GM21619 (cell line): ENCODE data around the gene TULP1.
"Not testable (repeated sequence)": the region's sequence is repeated elsewhere in the genome, so short reads cannot be mapped to it uniquely, and the experiment has no call there.

Experiments used
- ATAC-seq: cut with Tn5 transposase; IDR thresholded peaks from one replicate; pipeline ENCODE4 v1.9.1; 2021; ENCODE audit not compliant: unreplicated experiment

The TULP1 gene

DNA sequence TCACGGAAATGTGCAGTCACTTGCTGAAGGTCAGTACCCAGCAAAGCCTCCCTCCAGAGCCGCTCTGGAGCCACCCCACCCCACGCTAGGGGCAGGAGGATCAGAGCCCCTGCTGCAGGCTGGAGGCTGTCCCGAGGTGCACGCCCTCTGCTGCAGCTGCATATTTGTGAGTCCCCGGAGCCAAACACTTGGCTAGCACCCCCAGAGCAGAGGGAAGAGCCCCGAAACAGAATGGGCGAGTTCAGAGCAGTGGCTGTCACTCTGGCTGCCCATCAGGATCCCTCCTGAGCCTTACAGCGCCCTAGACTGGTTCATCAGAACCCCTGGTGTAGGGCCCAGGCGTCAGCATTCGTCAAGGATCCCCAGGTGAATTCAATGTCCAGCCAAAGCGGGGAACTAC lies 9.5 kb upstream of the TULP1 start:
- ATAC-seq: no peak

DNA sequence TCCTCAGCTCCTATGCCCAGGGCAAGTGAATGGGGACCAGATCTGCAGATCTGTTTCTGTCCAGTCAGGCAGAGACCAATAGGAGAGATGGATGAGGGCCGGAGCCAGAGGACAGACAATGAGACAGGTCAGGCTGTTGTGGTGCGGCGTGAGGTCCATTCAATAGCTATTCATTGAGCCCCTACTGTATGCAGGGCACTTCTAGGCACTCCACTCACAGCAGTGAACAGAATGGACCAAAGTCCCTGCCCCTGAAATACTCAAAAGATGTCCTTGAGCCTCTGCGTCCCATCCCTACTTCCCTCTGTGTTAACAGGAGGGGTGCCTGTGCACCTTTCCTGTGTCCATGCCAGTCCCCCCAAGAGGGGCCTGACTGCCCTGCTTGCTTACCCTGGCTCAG lies 8.5 kb upstream of the TULP1 start:
- ATAC-seq: no peak

DNA sequence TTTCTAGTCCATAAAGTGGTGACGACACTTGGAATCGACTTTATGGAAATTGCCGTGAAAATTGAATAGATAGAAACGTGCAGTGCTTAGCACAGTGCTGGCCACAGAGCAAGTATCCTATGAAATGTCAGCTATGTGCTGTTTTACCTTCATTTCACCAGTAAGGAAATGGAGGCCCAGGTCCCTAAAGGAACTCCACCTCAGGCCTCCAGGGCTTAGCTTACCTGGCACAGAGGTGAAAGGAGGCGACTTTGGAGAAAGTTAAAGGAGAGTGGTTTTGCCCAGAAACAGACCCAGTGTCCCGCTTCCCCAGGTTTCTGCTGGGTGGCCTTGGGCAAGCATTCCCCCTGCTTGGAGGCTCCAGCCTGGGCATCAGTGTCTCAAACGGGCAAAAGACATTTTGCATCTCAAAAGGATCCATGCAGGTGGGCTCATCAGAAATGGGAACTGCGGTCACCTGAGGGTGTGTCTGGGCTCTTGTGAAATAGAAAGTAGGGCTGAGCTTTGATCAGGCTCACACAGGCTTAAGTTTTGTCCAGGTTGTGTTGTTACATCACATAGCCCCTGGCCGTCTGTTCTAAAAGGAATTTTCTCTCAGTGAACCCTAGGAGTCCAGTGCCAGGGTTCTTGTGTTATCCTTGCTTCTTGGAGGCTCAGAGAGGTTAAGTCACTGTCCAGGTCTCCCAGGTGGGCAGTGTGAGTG lies 6.8 kb upstream of the TULP1 start:
- no peak for ATAC-seq

DNA sequence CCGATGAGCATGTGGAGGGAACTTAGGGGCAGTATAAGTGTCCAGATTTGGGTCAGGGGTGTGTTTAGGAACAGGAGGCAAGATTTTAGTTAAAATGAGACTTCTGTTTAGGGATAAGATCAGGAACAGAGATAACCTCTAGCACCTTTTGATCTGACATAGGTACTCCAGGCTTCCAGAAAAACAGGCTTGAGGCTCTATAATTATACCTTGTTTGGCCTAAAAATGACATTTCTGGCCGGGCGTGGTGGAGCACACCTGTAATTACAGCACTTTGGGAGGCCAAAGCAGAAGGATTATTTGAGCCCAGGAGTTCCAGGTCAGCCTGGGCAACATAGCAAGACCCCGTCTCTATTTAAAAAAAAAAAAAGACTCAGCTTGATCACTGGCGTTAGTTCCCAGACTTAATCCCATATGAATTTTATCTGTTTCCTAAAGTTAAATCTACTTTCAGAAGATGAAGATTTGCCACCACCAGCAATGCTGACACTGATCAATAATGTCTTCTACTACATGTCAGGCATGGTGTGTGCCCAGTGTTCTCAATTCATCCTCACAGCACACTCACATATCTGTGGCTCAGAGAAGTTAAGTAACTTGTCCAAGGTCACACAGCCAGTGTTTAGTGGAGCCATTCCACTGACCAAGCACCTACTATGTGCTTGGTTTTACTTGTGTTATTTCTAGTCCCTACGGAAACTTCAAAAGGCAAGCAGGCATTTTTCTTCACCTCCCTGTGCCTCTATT lies 6.0 kb upstream of the TULP1 start:
- no peak for ATAC-seq

DNA sequence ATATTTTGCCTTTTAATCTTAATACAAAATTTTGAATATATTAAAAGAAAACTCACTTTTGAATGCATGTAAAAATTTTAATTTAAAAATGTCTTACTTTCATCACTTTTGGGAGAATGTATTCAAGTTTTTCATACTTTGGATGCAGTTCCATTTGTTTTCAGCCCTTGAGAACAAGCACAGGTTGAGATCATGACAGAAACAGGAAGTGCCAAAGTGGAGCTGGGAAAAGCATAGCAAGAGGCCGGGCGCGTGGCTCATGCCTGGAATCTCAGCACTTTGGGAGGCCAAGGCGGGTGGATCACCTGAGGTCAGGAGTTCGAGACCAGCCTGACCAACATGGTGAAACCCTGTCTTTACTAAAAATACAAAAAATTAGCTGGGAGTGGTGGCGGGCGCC lies 5.3 kb upstream of the TULP1 start:
- not testable (repeated sequence) for ATAC-seq

DNA sequence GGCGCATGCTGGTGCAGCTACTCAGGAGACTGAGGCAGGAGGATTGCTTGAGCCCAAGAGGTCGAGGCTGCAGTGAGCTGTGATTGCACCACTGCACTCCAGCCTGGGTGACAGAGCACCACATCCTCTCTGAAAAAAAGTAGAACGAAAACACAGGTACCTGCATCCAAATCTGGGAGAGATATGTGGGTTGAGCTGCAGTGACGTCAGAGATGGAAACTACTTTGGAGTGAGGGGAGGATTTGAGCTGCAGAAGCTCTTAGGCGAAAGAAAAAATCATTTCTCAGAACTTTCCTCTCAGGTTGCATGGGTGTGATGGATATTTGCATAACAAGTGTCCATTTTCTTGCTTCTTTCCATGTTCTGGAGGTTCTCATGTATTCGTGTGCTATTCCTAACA lies 4.0 kb upstream of the TULP1 start:
- no peak for ATAC-seq

DNA sequence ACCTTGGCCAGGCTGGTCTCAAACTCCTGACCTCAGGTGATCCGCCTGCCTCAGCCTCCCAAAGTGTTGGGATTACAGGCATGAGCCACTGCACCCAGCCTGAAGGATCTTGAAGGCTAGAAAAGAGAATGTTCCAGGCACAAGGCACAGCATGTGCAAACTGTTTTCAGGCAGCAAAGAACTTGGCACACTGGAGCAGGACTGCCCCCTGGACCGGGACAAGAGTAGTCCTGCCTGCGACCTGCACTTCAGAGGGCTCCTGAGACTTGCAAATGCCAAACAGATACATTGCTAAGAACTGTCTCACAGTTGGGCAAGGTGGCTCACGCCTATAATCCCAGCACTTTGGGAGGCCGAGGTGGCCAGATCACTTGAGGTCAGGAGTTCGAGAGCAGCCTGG lies 3.2 kb upstream of the TULP1 start:
- ATAC-seq: not testable (repeated sequence)

DNA sequence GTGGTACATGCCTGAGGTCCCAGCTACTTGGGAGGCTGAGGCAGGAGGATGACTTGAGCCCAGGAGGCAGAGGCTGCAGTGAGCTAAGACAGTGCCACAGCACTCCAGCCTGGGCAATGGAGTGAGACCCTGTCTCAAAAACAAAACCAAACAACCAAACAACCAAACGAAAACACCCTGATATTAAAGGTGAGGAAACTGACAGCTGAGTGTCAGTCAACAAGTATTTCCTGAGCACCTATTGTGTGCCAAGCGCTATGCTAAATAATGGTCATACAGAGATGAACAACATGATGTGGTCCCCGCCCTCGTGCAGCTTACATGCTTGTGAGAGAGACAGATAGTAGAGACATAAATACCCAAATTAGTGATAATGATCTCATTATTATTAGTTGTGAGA lies 1.9 kb upstream of the TULP1 start:
- no peak for ATAC-seq

DNA sequence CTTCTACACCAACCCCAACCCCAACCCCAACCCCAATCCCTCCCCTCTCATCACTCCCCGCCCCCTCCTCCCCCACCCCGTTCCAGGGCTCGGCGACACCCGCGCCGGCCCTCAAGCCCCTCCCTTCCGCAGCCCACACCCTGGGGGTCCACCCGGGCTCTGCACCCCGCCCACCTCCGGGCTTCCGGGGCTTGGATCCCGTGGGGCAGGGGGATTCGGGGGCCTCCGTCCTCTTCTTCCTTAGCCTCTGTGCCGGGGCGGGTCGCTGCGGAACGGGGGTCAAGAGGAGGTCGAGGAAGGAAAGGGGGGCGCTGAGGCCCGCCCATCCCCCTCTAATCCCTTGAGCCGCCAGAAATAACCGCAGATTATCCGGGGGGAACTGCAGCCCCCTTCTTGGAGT lies 690 bp downstream of the TULP1 start:
- no peak for ATAC-seq

DNA sequence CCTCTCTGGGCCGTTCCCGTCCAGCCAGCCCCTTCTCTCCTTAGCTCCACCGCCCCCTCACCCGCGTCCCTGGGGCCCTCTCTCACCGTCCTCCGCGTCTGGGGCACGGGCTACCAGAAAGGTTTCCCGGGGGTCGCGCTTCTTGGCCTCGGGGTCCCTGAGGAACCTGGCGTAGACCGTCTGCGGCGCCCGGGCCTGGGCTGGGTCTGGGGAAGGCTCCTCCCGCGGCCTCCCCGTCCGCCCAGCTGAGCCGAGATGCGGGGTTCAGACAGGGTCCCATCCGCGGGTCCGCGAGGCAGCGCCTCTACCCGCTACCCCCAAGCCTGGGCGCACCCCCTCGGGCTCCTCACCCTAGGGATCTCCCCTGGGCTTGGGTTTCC lies 1.1 kb downstream of the TULP1 start:
- no peak for ATAC-seq

DNA sequence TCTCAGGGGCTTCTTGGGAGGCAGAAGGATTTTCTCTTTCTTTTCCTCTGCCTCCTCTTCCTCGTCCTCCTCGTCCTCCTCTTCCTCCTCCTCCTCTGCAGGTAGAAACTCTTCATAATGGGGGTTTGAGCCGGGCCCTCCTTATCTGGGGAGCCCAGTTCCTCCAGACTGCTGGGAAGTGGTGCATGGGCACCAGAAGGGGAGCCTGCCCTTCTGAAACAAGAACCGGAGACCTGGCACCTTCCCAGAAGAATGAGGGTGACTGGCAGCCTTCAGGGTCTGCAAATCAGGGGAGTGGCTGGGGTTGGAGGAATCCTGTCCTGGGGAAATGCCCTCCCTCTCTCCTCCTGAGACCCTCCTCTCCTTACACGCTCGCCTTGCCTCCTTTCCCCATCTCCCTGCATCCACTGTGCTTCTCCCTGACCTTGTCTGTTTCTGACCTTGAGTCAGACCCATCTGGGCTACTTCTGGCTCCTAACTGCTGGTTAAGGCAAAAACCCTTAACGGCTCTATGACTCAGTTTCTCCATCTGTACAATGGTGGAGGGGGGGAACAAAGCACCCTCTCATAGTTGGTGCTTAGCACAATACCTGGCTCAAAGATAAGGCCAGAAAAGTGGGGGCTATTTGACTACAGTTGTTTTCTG lies 1.7 kb downstream of the TULP1 start:
- no peak for ATAC-seq

DNA sequence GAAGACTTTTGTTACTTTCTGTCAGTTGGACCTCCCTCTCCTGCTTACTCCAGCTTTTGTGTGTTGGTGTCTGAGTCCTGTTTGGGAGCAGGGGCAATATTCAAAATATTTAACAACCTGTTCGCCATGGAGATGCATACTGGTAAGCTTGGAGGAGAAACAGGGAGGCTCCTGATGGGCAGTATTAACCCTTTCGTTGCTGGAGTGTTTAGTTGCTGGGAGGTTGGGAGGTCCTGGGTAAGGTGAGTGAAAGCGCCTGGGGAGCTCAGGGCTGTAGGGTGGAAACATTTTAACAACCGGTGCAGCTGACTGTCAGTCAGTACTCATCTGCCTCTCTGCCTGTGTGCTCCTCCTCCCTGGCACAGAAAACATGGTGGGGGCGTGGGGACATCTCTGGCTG lies 4.2 kb downstream of the TULP1 start:
- ATAC-seq: no peak

DNA sequence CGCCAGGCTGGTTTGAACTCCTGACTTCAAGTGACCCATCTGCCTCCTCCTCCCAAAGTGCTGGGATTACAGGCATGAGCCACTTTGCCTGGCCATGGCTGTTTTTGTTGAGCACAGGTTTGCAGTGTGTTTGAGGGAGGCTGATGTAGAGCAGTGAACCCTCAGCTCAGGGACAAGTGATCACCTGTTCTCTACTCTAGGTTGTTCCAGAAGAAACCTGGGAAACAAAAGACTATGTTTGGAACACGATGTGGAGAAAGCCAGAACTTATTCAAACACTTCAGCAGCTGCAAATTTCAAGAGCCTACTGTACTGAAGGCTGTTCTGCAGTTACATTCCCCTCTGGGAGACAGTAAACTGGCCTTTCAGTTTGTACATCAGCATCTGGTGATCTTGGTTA lies 4.7 kb downstream of the TULP1 start:
- ATAC-seq: no peak

DNA sequence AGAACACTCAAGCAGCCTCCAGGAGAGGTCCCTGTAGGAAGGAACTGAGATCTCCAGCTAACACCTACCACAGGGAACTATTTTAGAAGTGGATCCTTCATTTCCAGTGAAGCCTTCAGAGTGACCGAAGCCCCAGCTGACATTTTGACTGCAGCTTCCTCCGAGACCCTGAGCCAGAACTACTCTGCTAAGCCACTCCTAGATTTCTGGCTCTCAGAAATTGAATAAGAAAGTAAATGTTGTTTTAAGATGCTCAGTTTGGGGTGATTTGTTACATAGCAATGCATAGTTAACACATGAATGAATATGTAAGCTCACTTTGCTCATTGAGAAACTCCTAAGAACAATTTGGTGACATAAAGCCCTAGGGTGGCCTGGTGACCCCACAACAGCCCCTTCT lies 5.5 kb downstream of the TULP1 start:
- no peak for ATAC-seq

DNA sequence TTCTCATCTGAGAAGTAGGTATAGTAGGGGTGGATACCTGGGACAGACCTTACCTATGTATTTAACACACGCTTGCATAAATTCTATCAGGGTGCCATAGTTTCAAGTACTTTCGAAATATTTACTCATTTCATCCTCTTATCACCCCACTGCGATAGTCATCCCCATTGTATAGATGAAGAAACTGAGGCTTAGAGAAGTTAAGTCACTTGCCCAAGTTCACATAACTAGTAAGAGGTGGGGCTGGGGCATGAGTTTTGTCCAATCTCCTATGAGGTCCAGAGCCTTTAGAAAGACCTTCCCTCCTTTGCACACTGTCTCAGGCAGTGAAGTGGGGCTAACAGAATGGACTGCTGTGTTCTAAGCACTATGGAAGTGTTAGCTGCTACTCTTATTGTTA lies 6.2 kb downstream of the TULP1 start:
- no peak for ATAC-seq

DNA sequence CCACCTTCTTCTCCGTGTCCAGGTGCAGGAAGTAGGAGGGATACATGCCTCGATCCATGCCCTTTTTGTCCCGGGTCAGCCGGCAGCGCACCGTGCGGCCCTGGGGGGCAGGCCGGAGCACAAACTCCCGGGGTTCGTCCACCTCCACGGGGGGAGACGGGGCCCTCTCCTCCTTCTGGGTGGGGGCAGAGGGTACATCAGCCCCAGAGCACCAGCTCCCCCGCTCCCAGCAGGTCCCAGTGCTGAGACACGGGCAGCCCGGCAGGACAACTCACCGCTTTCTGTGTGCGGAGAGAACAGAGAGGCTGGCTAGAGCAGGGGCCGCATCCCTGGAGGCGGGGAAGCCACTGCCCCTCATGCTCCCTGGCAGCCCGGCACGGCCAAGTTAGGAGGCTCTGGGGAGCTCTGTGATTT lies 6.7 kb downstream of the TULP1 start:
- ATAC-seq: no peak

DNA sequence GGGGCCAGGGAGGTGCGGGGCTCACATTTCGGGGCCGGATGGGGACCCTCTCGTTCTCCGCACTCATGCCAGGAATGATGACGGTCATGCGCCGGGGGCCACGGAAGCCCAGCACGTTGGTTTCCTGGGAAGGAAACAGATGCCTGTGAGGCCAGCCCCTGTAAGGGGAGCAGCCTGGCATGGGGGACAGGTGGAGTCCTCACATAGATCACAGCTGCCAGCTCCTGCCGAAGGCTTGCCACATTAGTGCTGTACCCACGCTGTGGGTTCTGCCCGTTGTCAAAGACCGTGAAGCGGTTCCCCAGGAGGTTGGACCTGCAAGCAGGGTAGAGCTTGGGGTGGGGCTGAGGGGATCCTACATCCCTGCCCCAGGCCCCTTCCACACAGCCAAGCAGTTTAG lies 9.2 kb downstream of the TULP1 start:
- ATAC-seq: no peak

DNA sequence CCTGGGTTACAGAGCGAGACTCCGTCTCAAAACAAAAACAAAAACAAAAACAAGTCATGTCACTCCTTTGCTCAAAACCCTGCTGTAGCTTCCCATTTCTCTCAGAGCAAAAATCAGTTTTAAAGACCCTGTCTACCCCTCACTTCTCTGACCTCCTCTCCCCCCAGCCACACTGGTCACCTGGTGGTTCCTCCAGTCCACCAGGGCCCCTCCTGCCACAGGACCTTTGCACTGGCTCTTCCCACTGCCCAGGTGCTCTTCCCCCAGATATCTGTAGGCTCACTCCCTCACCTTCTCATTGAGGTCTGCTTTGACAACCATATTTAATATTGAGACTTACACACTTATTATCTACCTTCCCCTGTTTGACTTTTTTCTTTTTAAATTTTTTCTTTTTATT lies 10.9 kb downstream of the TULP1 start:
- no peak for ATAC-seq

DNA sequence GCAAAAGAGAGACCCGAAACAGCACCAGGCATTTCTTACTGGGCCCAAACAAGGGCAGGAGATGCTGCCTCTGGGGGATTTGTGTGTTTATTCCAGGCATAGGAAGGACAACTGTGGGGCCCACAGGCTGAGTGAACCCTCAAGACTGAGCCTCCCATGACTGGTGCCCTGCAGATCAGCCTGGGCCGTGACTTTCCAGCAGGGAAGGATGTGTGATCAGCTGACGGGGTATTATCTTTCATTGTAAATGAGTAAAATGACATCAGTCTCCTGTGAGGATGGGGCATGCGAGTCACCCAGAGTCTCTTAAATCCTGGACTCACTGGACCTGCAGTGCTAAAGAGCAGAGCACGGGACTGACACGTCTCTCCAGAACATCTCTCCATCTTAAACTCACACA lies 11.9 kb downstream of the TULP1 start:
- ATAC-seq: no peak

DNA sequence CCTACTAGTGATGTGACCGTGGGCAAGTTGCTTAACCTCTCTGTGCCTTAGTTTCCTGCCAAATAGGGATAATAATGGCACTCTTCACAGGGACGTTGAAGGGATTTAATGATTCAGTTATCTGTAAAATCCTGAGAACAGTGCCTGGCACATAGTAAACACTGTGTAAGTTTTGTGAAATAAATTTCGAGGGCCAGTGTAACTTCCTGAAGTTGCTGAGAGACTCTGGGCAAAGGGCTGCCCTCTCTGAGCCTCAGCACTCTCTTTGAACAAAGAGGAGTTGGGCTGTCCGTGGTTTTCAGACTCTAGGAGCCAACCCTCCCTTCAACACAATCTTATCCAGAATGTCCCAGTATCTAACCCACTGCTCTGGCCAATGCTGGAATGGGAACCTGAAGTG lies 13.3 kb downstream of the TULP1 start:
- no peak for ATAC-seq

DNA sequence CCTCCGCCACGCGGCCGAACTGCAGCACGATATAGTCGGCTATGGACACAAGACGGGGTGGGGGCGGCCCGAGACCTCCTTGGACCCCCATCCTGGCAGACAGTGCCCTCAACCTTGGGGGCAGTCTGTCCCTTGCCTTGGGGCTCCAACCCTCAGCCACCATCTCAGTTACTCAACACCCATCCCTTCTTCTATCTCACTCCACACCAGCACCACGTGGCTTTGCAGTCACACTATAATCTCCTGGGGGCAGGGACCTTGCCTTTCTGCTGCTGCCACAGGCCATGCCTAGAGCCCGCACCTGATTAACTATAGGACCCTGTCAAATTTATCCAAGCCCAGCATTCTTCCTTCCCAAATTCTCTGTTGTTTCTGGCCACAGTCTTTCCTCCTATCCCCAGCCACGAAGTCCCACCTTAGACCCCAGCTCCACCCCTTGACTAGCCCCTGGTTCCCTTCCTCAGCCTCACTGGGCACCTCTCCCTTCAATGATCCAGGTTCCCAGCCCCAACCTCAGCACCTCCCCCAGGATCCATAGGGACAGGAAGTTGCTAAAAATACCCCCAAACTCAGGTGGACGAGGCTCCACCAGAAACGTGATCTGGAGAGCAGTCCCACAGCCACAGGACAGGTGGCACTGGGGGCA lies 14.2 kb downstream of the TULP1 start:
- ATAC-seq: no peak
